ENCODE results near the gene CRYBG1.
"Not testable (repeated sequence)": the region's sequence is repeated elsewhere in the genome, so short reads cannot be mapped to it uniquely, and the experiment has no call there.

Gene CRYBG1

DNA sequence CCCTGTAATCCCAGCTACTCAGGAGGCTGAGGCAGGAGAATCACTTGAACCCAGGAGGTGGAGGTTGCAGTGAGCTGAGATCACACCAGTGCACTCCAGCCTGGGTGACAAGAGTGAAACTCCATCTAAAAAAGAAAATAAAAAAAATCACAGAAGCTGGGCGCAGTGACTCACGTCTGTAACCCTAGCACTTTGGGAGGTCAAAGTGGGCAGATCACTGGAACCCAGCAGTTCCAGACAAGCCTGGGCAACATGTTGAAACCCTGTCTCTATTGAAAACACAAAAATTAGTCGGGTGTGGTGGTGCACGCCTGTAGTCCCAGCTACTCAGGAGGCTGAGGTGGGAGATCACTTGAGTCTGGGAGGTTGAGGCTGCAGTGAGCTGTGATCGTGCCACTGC is 199.1 kb downstream of the CRYBG1 start:
- not testable (repeated sequence) for DNase-seq

DNA sequence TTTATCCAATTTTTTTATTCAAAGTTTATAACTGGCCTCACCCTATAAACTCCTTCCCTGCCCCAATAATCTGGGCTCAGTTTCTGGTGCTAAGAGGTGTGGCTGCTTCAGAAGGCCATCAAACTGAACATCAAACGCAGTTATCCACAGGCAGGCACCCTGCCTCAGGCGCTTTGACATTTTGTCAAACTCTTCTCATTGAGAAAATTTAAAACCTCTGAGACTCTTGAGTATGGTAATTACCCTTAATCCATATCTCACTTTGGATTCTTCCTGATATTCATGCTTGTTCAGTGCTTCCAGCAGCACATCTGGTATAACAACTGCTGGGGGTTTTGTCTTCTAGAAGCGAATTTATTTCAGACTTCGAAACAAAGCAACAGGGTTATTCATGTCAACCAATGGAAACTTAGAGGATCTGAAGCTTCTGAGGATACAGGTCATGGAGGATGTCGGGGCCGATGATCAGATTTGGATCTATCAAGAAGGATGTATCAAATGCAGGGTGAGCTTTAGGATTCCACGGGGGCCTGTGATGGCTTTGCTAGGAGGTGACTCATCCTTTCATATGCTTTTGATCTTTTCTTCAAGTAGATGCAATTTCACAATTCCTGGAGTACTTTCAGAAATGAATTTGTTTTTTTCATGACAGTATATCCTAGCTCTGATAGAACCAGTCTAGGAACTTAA is 200.6 kb downstream of the CRYBG1 start:
- DNase-seq: no peak

DNA sequence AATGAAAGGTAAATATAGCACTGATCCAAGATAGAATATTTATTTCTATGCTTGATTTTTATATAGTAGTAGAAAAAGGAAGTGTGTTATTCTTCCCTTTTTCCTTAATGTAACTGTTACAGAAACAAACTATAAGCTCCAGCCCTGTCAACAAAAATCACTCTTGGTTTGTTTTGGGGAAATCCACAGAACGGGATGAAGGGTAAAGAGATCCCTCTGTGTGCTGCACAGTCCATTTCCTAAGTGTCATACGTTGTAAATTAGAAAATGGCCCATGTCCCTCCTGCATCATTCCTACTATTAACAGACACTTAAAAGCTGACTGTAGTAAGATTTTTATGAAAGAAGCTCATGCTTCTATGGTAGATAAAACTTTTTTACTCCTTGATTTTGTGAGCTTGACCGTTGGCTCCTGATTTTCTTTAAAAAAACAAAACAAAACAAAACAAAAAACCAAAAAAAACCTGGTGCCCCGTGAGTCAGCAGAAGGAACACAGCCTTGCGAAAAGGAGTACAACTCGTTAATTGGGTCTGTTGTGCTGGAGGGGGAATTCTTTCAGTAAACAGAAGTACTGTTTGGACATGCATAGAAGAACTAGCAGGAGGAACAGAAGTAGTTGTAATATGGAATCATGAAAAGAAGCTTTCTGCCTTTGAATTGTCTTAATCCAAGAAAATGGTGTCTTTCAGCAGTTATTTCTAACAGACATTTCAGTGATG is 201.3 kb downstream of the CRYBG1 start:
- DNase-seq: no peak

DNA sequence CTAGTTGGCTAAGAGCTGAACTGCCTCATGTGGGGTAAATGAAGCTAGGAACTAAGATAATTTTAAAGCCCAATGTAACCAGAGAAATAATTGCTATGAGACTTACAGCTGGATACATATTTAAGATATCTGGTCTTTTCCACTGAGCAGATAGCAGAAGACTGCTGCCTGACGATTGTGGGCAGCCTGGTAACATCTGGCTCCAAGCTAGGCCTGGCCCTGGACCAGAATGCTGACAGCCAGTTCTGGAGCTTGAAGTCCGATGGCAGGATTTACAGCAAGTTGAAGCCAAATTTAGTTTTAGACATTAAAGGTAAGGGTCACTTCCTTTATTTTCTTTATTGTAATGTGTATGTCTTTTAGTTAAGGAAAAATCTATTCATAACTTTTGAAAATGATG is 203.1 kb downstream of the CRYBG1 start:
- no peak for DNase-seq

DNA sequence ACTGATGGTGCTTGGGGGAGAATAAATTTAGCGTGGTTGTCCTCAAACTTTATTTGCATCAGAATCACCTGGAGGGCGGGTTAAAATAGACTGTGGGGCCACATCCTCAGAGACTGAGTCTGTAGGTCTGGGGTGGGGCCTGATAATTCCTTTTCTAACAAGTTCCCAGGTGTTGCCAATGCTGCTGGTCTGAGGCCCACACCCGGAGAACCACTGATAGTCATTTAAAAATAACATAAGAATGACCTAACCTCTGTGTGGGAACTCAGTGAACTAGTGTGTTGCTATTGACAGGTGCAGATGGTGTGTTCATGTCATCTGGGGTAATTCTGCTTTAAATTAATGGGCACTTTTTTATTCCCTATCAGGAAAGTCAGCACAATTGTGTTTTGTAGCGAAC is 204.0 kb downstream of the CRYBG1 start:
- no peak for DNase-seq

DNA sequence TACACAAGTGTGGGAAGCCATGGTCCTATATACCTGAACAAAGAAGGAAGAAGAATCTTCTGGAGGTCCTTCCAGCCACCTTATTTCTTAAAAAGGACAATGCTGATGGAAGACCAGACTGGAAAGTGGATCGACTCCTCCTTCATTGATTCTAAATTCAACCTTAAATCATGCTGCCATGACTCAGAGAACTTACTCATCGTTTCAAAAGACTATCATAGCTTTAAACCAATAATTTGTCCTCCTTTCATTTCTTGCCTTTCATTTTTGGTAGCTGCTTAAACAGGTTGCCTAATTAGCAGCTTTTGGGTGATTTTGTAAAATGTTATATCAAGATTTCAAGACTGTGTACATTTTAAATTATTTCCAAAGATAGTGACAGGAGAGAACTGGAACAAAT is 208.0 kb downstream of the CRYBG1 start:
- DNase-seq: no peak

DNA sequence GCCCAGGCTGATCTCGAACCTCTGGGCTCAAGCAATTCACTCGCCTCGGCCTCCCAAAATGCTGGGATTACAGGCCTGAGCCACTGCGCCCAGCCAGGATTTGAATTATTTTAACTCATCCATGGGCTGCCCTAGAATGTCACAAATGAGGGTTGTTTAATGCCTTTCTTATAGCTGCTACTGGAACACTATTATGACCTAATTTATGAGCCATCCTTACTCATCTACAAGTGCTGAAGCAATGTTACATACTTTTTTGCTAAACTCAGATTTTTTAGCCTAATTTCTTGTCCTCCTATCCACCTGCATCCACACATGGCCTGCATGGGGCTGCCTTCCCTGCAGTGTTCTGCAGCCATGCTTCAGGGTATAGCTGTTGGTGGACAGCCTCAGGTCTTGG is 208.9 kb downstream of the CRYBG1 start:
- DNase-seq: no peak

DNA sequence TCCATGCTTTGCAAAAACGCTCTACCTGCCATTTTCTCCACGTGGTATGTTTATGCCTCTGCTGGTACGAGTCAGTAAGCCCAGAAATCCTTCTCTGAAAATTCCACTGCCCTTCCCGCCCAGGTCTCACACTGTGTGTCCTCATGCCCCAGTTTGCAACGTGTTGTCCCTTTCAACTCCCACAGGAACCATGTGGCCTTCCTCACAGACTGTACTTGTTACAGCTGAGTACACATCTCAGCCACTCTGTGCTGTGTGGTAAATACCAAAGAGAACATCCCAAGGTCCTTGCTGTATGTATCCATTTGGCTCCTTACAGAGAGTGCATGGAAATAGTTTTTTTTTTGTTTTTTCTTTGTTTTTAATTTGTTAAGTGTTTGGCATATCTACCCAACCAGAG is 211.9 kb downstream of the CRYBG1 start:
- no peak for DNase-seq

DNA sequence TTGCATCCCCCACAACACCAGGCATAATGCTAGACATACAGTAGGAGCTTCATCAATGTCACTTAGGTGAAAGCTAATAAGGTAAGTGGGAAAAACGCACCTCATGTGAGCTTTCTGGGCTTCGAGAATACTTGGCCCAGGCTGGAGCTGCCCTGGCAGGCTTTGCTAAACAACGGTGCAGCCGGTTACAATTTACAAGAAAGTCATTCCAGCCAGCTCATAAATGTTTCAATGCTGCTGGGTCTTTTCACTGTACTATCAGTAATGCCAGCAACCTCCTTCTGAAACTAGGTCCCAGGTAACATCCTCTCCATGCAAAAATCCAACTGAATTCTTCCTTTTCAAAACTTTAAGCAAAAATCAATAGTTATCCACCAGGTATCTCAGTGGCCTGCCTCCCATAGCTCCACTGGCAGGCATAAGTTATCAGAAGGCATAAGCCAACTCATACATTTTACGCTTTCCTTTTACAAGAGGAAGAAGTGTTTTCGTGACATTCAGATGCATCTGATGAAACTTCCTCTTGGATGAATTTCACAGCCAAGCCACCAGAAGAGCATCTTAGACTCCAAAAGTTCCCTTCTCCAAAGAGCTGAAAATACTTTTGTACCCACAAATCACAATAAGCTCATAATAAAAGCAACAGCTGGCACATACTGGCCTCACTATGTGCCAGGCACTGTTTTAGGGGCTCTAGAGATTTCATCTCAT is 212.5 kb downstream of the CRYBG1 start:
- DNase-seq: no peak

DNA sequence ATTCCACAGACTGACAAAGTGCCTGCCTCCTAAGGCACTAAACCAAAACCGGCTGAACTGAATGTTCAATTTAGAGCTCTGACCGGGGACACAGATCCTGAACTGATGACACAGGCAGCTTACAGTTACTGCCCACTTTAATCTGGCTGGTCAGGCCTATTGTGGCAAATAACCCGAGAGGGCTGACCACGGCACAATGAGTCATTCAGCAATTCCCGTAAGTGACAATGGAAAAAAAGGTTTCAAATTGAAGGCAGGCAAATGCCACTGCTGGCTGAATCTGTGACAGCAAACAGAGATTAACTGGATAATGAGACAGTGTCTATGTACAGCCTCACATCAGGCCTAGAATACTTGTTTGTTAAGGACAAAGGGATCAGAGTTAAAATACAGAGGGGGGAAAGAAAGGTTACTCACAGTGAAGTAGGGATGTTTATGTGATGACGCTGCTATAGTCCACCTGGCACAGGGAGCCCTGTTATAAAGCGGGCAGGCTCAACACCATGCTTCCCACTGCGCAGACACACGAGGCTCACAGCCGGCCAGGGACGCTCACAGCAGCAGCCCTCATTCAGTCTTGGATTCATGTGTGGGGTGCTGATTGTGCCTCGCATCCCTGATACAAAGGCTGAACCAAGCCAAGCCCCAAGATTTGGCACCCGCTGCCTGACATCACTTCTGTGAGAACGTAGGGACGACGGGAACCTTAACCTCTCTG is 214.4 kb downstream of the CRYBG1 start:
- DNase-seq: no peak

DNA sequence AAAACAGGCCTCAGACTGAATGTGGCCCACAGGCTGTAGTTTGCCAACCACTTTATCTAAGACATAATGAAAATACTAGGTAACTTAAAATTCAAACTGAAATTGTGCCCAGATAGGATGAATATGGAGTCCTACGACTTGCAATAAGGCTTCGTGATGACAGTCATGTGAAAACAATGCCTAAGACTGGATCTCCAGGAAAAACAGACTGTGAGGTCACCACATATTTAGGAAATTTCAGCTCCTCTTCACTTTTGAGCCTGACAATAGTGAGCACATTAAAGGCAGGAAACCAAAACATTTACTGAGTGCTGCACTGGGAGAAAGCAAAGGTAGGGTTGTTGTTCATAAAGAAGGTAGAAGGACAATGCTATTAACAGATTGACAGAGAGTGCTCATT is 218.8 kb downstream of the CRYBG1 start:
- DNase-seq: no peak

DNA sequence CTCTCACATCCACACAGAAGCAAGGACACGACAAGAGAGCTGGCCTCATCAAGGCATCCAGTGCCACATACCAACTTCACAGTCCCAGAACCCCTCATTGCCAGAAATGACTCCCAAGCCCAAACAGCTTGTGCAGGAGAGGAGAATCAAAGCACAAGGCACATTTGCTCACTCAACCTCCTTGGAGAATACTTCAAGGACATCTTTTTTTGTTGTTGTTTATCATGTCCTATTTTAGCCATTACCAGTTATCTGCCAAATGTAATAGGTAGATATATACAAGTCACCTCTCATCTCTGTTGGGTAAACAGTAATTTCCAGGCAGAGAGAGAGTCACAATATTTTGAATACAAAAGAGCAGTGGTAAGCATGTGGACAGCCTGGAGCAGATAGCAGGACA is 221.0 kb downstream of the CRYBG1 start:
- DNase-seq: no peak

DNA sequence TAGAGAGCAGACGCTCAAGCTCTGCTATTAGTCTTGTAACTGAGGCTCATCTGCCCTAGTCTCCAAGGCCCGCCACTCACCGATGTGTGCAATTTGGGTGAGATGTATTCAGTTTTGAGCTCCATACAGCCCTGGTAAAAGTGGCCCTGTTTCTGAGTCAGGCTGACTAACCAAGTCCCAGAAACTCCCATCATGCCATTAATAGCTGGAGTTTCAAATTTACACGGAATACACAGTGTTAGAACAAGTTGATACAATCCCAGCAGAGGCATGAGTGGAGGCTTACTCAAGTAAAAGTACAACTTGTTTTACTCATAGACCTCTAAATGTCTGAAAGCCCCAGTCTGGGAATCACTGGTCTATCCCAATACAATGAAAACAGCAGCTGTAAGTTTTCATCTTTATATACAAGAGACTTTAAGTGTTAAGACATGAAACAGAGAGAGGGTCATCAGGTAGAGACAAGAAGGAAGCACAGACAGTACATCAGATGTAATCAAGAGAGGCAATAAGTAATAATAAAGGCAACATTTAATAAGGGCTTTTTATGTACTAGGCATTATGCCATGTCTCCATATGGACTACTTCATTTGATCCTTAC is 226.4 kb downstream of the CRYBG1 start:
- no peak for DNase-seq

DNA sequence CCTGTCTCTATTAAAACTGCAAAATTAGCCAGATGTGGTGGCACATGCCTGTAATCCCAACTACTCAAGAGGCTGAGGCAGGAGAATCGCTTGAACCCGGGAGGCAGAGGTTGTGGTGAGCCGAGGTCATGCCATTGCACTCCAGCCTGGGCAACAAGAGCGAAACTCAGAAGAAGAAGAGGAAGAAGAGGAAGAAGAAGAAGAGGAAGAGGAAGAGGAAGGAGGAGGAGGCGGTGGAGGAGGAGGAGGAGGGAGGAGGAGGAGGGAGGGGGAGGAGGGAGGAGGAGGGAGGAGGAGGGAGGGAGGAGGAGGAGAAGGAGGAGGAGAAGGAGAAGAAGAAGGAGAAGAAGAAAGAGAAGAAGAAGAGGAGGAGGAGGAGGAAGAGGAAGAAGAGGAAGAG is 228.4 kb downstream of the CRYBG1 start:
- DNase-seq: not testable (repeated sequence)

DNA sequence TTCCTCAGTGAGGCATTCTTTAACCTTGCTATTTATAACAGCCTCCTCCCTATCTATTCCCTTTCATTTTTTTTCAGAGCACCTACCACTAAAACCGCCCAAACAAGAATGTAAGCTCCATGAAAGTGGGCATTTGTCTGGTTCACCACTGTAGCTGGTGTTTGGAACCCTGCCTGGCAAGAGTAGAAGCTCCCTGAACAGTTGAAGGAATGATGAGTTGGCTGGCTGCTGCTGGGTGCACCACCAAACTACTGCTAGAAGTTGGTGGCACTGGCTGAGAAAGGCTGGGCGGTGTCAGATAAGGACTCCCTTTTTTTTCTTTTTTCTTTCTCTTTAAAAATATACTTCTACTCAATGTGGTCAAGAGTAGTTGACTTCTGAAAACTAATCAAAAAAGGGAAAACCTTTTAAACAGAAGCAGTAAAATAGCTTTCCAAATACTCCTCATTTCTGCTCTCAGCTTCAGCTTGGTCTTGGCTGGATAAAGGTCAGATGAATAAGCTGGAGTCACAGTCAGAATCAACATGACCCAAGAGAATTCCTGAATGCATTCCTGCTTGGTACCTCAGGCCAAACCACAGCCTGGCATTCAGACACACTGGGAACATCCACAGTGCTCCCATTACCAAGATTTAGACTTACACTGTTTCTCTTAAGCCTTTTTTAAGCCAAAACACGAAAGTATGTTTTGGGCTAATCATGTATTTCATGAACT is 230.8 kb downstream of the CRYBG1 start:
- DNase-seq: no peak

DNA sequence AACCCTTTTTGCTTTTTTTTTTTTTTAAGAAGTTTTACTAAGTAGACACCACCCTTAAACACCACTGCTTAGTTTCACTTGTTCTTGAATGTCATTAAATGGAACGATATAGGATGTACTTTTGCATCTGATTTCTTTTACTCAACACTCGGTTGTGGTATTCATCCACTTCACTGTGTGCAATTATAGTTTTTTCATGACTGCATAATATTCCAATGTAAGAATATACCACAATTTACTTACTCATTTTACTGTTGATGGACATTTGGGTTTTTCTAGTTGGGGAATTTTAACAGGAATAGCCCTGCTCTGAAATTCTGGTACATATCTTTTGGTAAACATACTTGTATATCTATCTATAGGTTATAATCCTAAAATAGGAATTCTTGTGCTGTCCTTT is 238.9 kb downstream of the CRYBG1 start:
- DNase-seq: no peak

DNA sequence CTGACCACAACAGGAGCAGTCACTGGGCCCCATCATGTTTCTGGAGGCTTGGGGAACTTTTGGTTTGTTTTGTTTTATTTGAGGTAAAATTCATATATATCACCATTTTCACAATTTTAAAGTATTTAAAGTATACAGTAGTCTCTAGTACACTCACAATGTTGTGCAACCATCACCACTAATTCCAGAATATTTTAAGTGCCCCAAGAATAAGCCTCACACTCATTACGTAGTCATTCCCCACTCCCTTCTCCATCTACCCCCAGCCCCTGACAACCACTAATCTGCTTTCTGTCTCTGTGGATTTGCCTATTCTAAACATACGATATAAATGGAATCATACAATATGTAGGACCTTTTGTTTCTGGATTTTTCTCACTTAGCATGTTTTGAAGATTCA is 239.8 kb downstream of the CRYBG1 start:
- DNase-seq: no peak

DNA sequence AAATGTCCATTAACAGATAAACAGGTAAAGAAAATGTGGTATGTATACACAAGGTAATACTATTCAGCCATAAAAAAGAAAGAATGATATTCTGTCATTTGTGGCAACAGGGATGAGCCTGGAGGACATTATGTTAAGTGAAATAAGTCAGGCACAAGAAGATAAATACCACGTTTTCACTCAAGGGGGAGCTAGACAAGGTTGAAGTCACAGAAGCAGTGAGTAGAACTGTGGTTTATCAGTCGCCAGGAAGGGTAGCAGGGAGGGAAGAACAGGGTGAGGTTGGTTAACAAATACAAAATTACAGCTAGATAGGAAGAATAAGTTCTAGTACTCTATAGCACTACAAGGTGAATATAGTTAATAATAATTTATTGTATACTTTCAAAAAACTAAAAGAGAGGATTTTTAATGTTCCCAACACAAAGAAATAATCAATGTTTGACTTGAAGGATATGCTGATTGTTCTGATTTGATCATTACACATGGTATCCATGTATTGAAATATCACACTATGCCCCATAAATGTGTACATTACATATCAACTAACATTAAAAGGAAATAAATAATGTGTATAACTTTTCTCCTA is 247.7 kb downstream of the CRYBG1 start:
- no peak for DNase-seq

DNA sequence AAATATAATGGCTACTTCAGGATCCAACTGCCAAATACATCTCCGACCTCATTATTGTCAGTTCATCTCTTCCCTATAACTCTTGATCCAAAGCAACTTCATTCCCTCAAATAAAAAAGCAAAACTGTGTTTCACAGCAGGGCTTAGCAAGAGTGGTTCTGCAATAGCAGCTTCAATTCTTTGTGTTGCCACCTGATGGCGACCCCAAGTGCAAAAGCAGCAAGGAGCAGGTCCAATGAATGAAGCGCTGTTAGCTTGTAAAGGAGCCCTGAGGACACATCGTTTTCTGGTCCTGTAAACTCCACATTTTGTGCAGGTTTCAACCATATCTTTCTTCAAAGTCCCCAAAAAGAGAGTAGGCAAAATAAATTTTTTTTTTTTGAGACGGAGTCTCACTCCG is 249.2 kb downstream of the CRYBG1 start:
- no peak for DNase-seq

DNA sequence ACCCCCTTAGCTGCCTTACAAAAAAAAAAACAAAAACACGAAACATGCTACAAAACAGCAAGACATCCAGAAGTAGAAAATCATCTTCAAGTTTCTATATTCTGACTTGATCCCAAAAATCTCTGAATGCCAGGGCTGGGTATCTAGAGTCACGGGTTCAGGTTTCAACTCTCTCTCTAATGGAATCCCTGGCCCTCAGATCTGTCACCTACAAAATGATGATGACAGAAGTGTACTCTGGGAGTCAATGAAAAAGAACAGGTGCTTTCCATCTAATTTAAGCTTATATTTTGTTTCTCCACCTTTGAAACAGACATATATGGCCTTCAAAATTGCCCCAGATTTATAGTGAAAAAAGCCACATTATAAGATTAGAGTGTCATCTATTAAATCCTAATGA is 250.5 kb downstream of the CRYBG1 start:
- DNase-seq: no peak

DNA sequence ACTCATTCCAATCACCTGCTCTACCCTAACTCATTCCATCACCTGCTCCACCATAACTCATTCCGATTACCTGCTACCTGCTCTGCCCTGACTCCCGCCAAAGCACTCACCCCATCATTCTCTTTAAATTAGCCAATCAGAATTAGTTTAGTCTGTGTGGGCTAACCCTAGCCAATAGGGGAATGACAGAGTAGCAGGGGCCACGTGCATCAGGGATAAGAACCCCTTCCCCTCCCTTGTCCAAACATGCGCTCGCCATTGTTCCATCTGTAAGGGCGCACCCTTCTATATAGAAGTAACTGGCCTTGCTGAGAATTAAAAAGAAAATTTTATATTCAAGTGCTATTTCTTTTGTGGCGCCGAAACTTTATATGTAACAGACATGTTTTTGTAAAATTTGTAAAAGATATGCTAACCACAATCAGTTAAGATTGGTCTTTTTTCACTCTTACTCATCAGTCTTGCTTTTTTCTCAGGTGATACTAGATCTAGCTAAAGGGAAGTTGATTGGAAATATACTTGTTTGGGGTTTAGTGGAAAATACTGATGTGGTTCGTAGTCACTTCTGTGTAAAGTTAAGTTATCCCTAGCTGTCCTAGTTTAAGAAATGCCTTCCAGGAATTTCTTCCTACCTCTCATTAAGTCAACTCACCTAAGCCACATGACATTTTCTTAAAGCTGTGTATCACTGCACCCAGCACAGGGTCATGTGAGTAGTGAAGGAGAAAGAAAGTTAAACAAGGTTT is 252.3 kb downstream of the CRYBG1 start:
- DNase-seq: no peak

All from activated effector memory CD4-positive, alpha-beta T cell treated with anti-CD3 and anti-CD28 coated beads, Interleukin-2, amount 50 U/mL, for 16 hours (primary cell).